IMR-90 (cell line): ENCODE data around the gene MIS18A. TPM values are rescaled to one million over a fixed set of nuclear protein-coding genes. Genes with fewer than 3 reads are reported as not detected.

Experiments
- ATAC-seq: fragments of 200-7000 bp; cut with Tn5 transposase; 2 replicates; pipeline ENCODE4 v1.9.1; 2020; ENCODE audit warnings: low read depth, mild to moderate bottlenecking, moderate library complexity
- BruUV-seq: library from RNA; stranded (reverse); fragments of 400-500 nt; replicated peaks from 2 replicates; lab custom pipeline; 2021; lab: Mats Ljungman, UMichigan
- CTCF ChIA-PET: fragments of 300-600 bp; formaldehyde crosslinking; extraction: SDS; loops from one replicate; lab custom pipeline; 2021; ENCODE audit warnings: antibody characterized with exemption; lab: Yijun Ruan, JAX
- POLR2A ChIA-PET: fragments of 300-600 bp; sonication (Branson Sonifier 250); formaldehyde crosslinking; loops from one replicate; lab custom pipeline; 2022; ENCODE audit warnings: antibody characterized with exemption; ENCODE audit not compliant: unreplicated experiment; lab: Charles Lee
- DNase-seq: peaks from one replicate; pipeline ENCODE4 v3.0.0; 2013
- H2AFZ ChIP-seq: replicated peaks from 2 replicates; pipeline ENCODE3; 2013; ENCODE audit warnings: low read length, mild to moderate bottlenecking; ENCODE audit not compliant: poor library complexity
- H2AK5ac ChIP-seq: 2 replicates; pipeline ENCODE4 v1.6.1; 2013; ENCODE audit warnings: low read depth, low read length, inconsistent platforms
- H2AK9ac ChIP-seq: replicated peaks from 2 replicates; pipeline ENCODE3; 2013; ENCODE audit warnings: mild to moderate bottlenecking, low read depth, low read length, moderate library complexity; ENCODE audit not compliant: poor library complexity
- H2BK120ac ChIP-seq: 2 replicates; pipeline ENCODE4 v1.6.1; 2013; ENCODE audit warnings: low read depth, low read length, inconsistent platforms
- H2BK15ac ChIP-seq: 3 replicates; pipeline ENCODE4 v1.6.1; 2013; ENCODE audit warnings: low read depth, low read length, inconsistent platforms
- H2BK20ac ChIP-seq: 2 replicates; pipeline ENCODE4 v1.6.1; 2013; ENCODE audit warnings: low read depth, mild to moderate bottlenecking, inconsistent platforms, low read length, moderate library complexity
- H2BK5ac ChIP-seq: 2 replicates; pipeline ENCODE4 v1.6.1; 2013; ENCODE audit warnings: mild to moderate bottlenecking, low read depth, low read length, inconsistent platforms; ENCODE audit not compliant: poor library complexity, severe bottlenecking
- H3K14ac ChIP-seq: replicated peaks from 2 replicates; pipeline ENCODE4 v1.6.1; 2013; ENCODE audit warnings: low read depth, low read length, inconsistent platforms
- H3K18ac ChIP-seq: 2 replicates; pipeline ENCODE4 v1.6.1; 2013; ENCODE audit warnings: low read depth, low read length, control low read depth
- H3K23ac ChIP-seq: 2 replicates; pipeline ENCODE4 v1.6.1; 2013; ENCODE audit warnings: low read depth, low read length, inconsistent platforms
- H3K27ac ChIP-seq: 2 replicates; pipeline ENCODE4 v1.5.1; 2013; ENCODE audit warnings: mild to moderate bottlenecking, control low read depth, low read length; ENCODE audit not compliant: insufficient read depth
- H3K27me3 ChIP-seq: 2 replicates; pipeline ENCODE4 v1.6.1; 2013; ENCODE audit warnings: low read length; ENCODE audit not compliant: control insufficient read depth, insufficient read depth
- H3K36me3 ChIP-seq: 2 replicates; pipeline ENCODE4 v1.6.1; 2013; ENCODE audit warnings: low read length, mixed read lengths; ENCODE audit not compliant: control insufficient read depth, insufficient read depth
- H3K4ac ChIP-seq: 2 replicates; pipeline ENCODE4 v1.6.1; 2013; ENCODE audit warnings: low read depth, low read length, inconsistent platforms
- H3K4me1 ChIP-seq: 2 replicates; pipeline ENCODE4 v1.6.1; 2013; ENCODE audit warnings: low read length, mixed read lengths; ENCODE audit not compliant: control insufficient read depth, insufficient read depth
- H3K4me2 ChIP-seq: 2 replicates; pipeline ENCODE4 v1.6.1; 2013; ENCODE audit warnings: low read depth, mild to moderate bottlenecking, control low read depth, low read length, moderate library complexity
- H3K4me3 ChIP-seq: 2 replicates; pipeline ENCODE4 v1.5.1; 2013; ENCODE audit warnings: low read depth, mild to moderate bottlenecking, control low read depth, low read length, moderate library complexity; ENCODE audit not compliant: insufficient read depth
- H3K56ac ChIP-seq: 2 replicates; pipeline ENCODE4 v1.6.1; 2013; ENCODE audit warnings: low read length, inconsistent platforms; ENCODE audit not compliant: insufficient read depth; ENCODE audit errors: extremely low read depth
- H3K79me1 ChIP-seq, 2 experiments: 2 replicates each; pipeline ENCODE4 v1.6.1; 2013; ENCODE audit warnings: low read length in 2 of 2, inconsistent platforms in 1 of 2, low read depth in 1 of 2
- H3K9ac ChIP-seq: 2 replicates; pipeline ENCODE4 v1.6.1; 2013; ENCODE audit warnings: low read depth, low read length, control low read depth
- H3K9me1 ChIP-seq: 2 replicates; pipeline ENCODE4 v1.6.1; 2013; ENCODE audit warnings: low read length, inconsistent platforms; ENCODE audit not compliant: insufficient read depth
- H3K9me3 ChIP-seq: 2 replicates; pipeline ENCODE4 v1.6.1; 2013; ENCODE audit warnings: low read length; ENCODE audit not compliant: control insufficient read depth, insufficient read depth
- H4K20me1 ChIP-seq: 2 replicates; pipeline ENCODE4 v1.6.1; 2013; ENCODE audit warnings: low read length, inconsistent platforms; ENCODE audit not compliant: insufficient read depth
- H4K5ac ChIP-seq: 2 replicates; pipeline ENCODE4 v1.6.1; 2013; ENCODE audit warnings: mild to moderate bottlenecking, low read depth, low read length, control low read depth
- H4K8ac ChIP-seq, 2 experiments: 2 replicates each; pipeline ENCODE4 v1.6.1; 2013; ENCODE audit warnings: low read depth in 2 of 2, low read length in 2 of 2, control low read depth in 1 of 2, inconsistent platforms in 1 of 2
- H4K91ac ChIP-seq: 2 replicates; pipeline ENCODE4 v1.6.1; 2013; ENCODE audit warnings: low read depth, low read length, inconsistent platforms; ENCODE audit not compliant: insufficient read depth
- CEBPB ChIP-seq: IDR thresholded peaks from 2 replicates; pipeline ENCODE4 v1.6.1; 2012; ENCODE audit warnings: low read depth, low read length, improper control_type of control experiment
- CHD1 ChIP-seq: IDR thresholded peaks from 2 replicates; pipeline ENCODE4 v1.6.1; 2012; ENCODE audit warnings: low read depth, low read length, improper control_type of control experiment
- MAFK ChIP-seq: IDR thresholded peaks from 2 replicates; pipeline ENCODE4 v1.6.1; 2012; ENCODE audit warnings: low read depth, low read length, improper control_type of control experiment
- POLR2A ChIP-seq: IDR thresholded peaks from 2 replicates; pipeline ENCODE4 v1.6.1; 2012; ENCODE audit warnings: mild to moderate bottlenecking, low read depth, low read length
- RCOR1 ChIP-seq: IDR thresholded peaks from 2 replicates; pipeline ENCODE4 v1.6.1; 2012; ENCODE audit warnings: mild to moderate bottlenecking, low read length, improper control_type of control experiment; ENCODE audit not compliant: insufficient replicate concordance
- WGBS, 2 experiments: methylation state at CpG; one replicate each; pipeline versions ENCODE4 v1.1.5 to v1.1.7; 2013; ENCODE audit warnings: missing lambda C conversion rate in 2 of 2; ENCODE audit not compliant: insufficient read length in 1 of 2; ENCODE audit errors: extremely low coverage in 2 of 2; 5-methylcytosine and 5-hydroxymethylcytosine counted together
- dilution Hi-C: fragments of 300-500 bp; cut with HindIII; formaldehyde crosslinking; loops from one replicate; pipeline ENCODE4 v1.14.3; 2018; ENCODE audit warnings: low sequenced_read_pairs; ENCODE audit not compliant: unreplicated experiment
- in situ Hi-C: fragments of 300-500 bp; cut with MboI; formaldehyde crosslinking; loops from 3 replicates; pipeline ENCODE4 v1.14.3; 2019; ENCODE audit warnings: low sequenced_read_pairs, inconsistent platforms, mixed read lengths
- intact Hi-C: fragments of 100-400 bp; cut with micrococcal nuclease; formaldehyde crosslinking; loops from 2 replicates; pipeline ENCODE4 v1.10.0; 2022
- polyA plus RNA-seq, 3 experiments: library from polyadenylated mRNA; depleted of rRNA; stranded (reverse); fragments of >200 nt; gene quantifications; 2 replicates each; pipeline ENCODE4 v1.2.3, GENCODE V29; 2012; ENCODE audit warnings: low replicate concordance in 1 of 3
- total RNA-seq: library from RNA; depleted of rRNA; stranded (reverse); fragments of >200 nt; gene quantifications from 2 replicates; pipeline ENCODE4 v1.2.3, GENCODE V29; 2012
- TF ChIP-seq, protein P1 (sequence below): fragments of 150-350 bp; IDR thresholded peaks from 2 replicates; pipeline ENCODE4 v1.6.1; 2017; ENCODE audit warnings: mild to moderate bottlenecking, antibody characterized with exemption, low read length, low read depth

The MIS18A gene
- total and polyA plus RNA-seq, 2 of the 4 experiments (the other 2 are of a cell fraction): 4.5 to 7.6 TPM

DNA sequence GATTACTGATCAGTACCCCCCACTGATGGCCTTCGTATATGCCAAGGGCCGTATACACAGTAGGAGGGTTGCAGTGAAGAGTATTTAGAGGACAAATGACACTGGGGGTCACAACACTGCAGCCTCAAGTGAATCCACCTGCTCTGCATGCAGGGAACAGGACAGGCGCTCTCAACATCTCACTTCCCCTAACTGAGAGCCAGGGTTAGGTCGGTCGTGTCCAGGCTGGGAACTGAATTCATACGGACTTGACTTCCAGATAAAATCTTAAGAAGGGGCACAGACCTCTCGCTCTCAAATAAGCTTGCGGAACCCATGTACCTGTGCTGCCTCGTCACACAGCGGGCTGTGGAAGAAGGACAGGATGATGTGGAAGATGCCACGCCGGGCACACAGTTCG is 42.6 kb upstream of the MIS18A start:
- in situ Hi-C loops: no loop called here
- no peak overlapping the region for H2BK5ac ChIP-seq
- DNase-seq: no peak
- no peak overlapping the region for H3K56ac ChIP-seq
- dilution Hi-C loops: no loop called here
- H4K91ac ChIP-seq: no peak overlapping the region
- no peak overlapping the region for H2BK20ac ChIP-seq
- H2AK5ac ChIP-seq: no peak overlapping the region
- 93% methylated on average over 3 of the region's 13 CpGs; no CpG with 5 or more reads in 1 of the 2 experiments for WGBS, 2 experiments
- no peak overlapping the region for H2BK120ac ChIP-seq
- intact Hi-C loops: no loop called here
- ChIA-PET CTCF (no interaction called here), POLR2A (no interaction called here)
- H4K20me1 ChIP-seq: no peaks in the 10 kb centered on the region; the same call in 1 of the 2 replicates
- H4K5ac ChIP-seq: no peak overlapping the region
- H3K27me3 ChIP-seq: no peaks in the 10 kb centered on the region
- H3K27ac ChIP-seq: no peak overlapping the region
- H3K9ac ChIP-seq: no peak overlapping the region
- no peak for ATAC-seq
- H3K4me3 ChIP-seq: no peak overlapping the region
- no peak overlapping the region for H4K8ac ChIP-seq
- H3K14ac ChIP-seq: no peak overlapping the region
- H3K4me2 ChIP-seq: no peak overlapping the region
- H3K4me1 ChIP-seq: peaks cover 4% of the 10 kb centered on the region; the same call in 1 of the 2 replicates
- no peak overlapping the region for H2AFZ ChIP-seq
- H3K79me1 ChIP-seq: peaks cover 3 to 22% of the 10 kb centered on the region in 2 experiments; a peak in 3 of 4 replicates
- H2AK9ac ChIP-seq: no peak overlapping the region
- BruUV-seq: no TSS peak
- H3K9me3 ChIP-seq: no peaks in the 10 kb centered on the region
- no peak overlapping the region for H3K23ac ChIP-seq
- H3K9me1 ChIP-seq: peaks cover 3% of the 10 kb centered on the region; the same call in 1 of the 2 replicates
- H2BK15ac ChIP-seq: no peak overlapping the region
- H3K4ac ChIP-seq: no peak overlapping the region
- H3K36me3 ChIP-seq: peaks cover 77% of the 10 kb centered on the region
- TF ChIP-seq, protein P1, sequence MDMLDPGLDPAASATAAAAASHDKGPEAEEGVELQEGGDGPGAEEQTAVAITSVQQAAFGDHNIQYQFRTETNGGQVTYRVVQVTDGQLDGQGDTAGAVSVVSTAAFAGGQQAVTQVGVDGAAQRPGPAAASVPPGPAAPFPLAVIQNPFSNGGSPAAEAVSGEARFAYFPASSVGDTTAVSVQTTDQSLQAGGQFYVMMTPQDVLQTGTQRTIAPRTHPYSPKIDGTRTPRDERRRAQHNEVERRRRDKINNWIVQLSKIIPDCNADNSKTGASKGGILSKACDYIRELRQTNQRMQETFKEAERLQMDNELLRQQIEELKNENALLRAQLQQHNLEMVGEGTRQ: no peak
- TF ChIP-seq CEBPB (no peak), POLR2A (no peak), RCOR1 (no peak), MAFK (no peak), CHD1 (no peak)
- no peak overlapping the region for H3K18ac ChIP-seq
